Naive thymus-derived CD4-positive, alpha-beta T cell (primary cell): ENCODE measurements around the gene EFHD2. TPM values are rescaled to one million over a fixed set of nuclear protein-coding genes. Genes with fewer than 3 reads are reported as not detected.

Source experiments
- ATAC-seq: fragments of 150-1000 bp; cut with Tn5 transposase; 2 replicates; pipeline ENCODE4 v1.10.0; 2021; ENCODE audit warnings: mild to moderate bottlenecking, moderate library complexity
- CTCF ChIA-PET: fragments of 350-600 bp; sonication (Branson Sonifier 250); formaldehyde crosslinking; loops from one replicate; lab custom pipeline; 2021; ENCODE audit warnings: antibody characterized with exemption; lab: Charles Lee
- POLR2A ChIA-PET: fragments of 350-600 bp; sonication (Branson Sonifier 250); formaldehyde crosslinking; loops from one replicate; lab custom pipeline; 2021; ENCODE audit warnings: antibody characterized with exemption, inconsistent platforms; lab: Charles Lee
- DNase-seq, 9 donors: peaks; one replicate each; pipeline versions ENCODE4 v3.0.0 to v3.0.0-alpha.2; 2020 to 2022; ENCODE audit warnings: mixed read lengths in 1 of 9
- H3K27ac ChIP-seq: one replicate; pipeline ENCODE4 v1.7.0; 2013; ENCODE audit warnings: mild to moderate bottlenecking, low read depth, low read length, moderate library complexity
- H3K27me3 ChIP-seq, 2 donors: one replicate each; pipeline ENCODE4 v1.7.0; 2013; ENCODE audit warnings: low read length in 2 of 2, mild to moderate bottlenecking in 2 of 2, moderate library complexity in 2 of 2; ENCODE audit not compliant: control insufficient read depth in 2 of 2, insufficient read depth in 2 of 2
- H3K36me3 ChIP-seq, 3 experiments: 1 replicate in 2 of 3; 2 replicates in 1 of 3; pipeline ENCODE4 v1.7.0; 2013; ENCODE audit warnings: low read length in 3 of 3, mild to moderate bottlenecking in 3 of 3, moderate library complexity in 1 of 3; ENCODE audit not compliant: insufficient read depth in 3 of 3, control insufficient read depth in 2 of 3
- H3K4me1 ChIP-seq, 2 donors: one replicate each; pipeline ENCODE4 v1.7.0; 2013; ENCODE audit warnings: low read length in 2 of 2, mild to moderate bottlenecking in 2 of 2, moderate library complexity in 1 of 2; ENCODE audit not compliant: control insufficient read depth in 2 of 2, insufficient read depth in 2 of 2
- H3K4me3 ChIP-seq: 2 replicates; pipeline ENCODE4 v1.7.0; 2013; ENCODE audit warnings: mild to moderate bottlenecking, low read length
- H3K9me3 ChIP-seq, 3 experiments: 1 replicate in 2 of 3; 2 replicates in 1 of 3; pipeline ENCODE4 v1.7.0; 2013; ENCODE audit warnings: low read length in 3 of 3; ENCODE audit not compliant: control insufficient read depth in 2 of 3
- H3K27ac Mint-ChIP-seq, 9 donors: one replicate each; pipeline ENCODE4 v1.8.0; 2020 to 2022; ENCODE audit warnings: mixed read lengths in 9 of 9, mild to moderate bottlenecking in 8 of 9, moderate library complexity in 5 of 9, inconsistent platforms in 2 of 9
- H3K27me3 Mint-ChIP-seq, 5 donors: one replicate each; pipeline ENCODE4 v1.8.0; 2021 to 2022; ENCODE audit warnings: mixed read lengths in 5 of 5, mild to moderate bottlenecking in 1 of 5
- H3K36me3 Mint-ChIP-seq, 5 donors: one replicate each; pipeline ENCODE4 v1.8.0; 2020 to 2022; ENCODE audit warnings: mixed read lengths in 5 of 5, mild to moderate bottlenecking in 3 of 5, inconsistent platforms in 1 of 5
- H3K4me1 Mint-ChIP-seq, 7 donors: one replicate each; pipeline ENCODE4 v1.8.0; 2020 to 2022; ENCODE audit warnings: mixed read lengths in 7 of 7, mild to moderate bottlenecking in 3 of 7, inconsistent platforms in 1 of 7
- H3K4me3 Mint-ChIP-seq, 10 donors: one replicate each; pipeline ENCODE4 v1.8.0; 2020 to 2022; ENCODE audit warnings: mild to moderate bottlenecking in 10 of 10, mixed read lengths in 10 of 10, moderate library complexity in 6 of 10, inconsistent platforms in 2 of 10
- H3K9me3 Mint-ChIP-seq, 11 donors: one replicate each; pipeline ENCODE4 v1.8.0; 2020 to 2022; ENCODE audit warnings: mixed read lengths in 11 of 11, mild to moderate bottlenecking in 4 of 11, inconsistent platforms in 1 of 11, moderate library complexity in 1 of 11
- intact Hi-C, 2 donors: fragments of 100-400 bp; cut with micrococcal nuclease; formaldehyde crosslinking; loops; one replicate each; pipeline ENCODE4 v1.15.1; 2023
- polyA plus RNA-seq, 2 donors: library from polyadenylated mRNA; unstranded; fragments of 300-500 nt; fragmentation: Illumina TruSeq; gene quantifications; one replicate each; pipeline ENCODE4 v1.2.3, GENCODE V29; 2021
- total RNA-seq, 6 experiments: library from RNA in 5 of 6; stranded (reverse) in 5 of 6; gene quantifications; 1 replicate in 5 of 6; 2 replicates in 1 of 6; pipeline ENCODE4 v1.2.3 and lab custom pipeline; 2021 to 2026

EFHD2 gene
- total and polyA plus RNA-seq, 7 experiments from 2014 or later, result 21.0 to 258 (median 32.0) TPM

- Mint-ChIP-seq H3K36me3 (peaks cover 0 to 5% (median 4%) of the 10 kb centered on the region in 5 donors), H3K4me1 (peaks cover 0 to 13% (median 0%) of the 10 kb centered on the region in 7 donors), H3K4me3 (no peak overlapping the region), H3K27ac (no peak overlapping the region), H3K9me3 (peaks cover 0 to 15% (median 4%) of the 10 kb centered on the region in 11 donors), H3K27me3 (peaks cover 0 to 5% (median 0%) of the 10 kb centered on the region in 5 donors)
- no peak for ATAC-seq
- no peak overlapping the region for H3K27ac ChIP-seq
- ChIA-PET CTCF (no interaction called here), POLR2A (no interaction called here)
- intact Hi-C loops, result no loop called here
- H3K9me3 ChIP-seq, result no peaks in the 10 kb centered on the region
- H3K4me3 ChIP-seq, result no peak overlapping the region
- DNase-seq, result no peak
- H3K27me3 ChIP-seq, result no peaks in the 10 kb centered on the region
- H3K4me1 ChIP-seq, result no peaks in the 10 kb centered on the region
- H3K36me3 ChIP-seq, result no peaks in the 10 kb centered on the region
These were observed 12.5 kb upstream of the EFHD2 start for GRCh38 chr1:15397236-15397635.

GRCh38 chr1:15399710-15400109 is 10.0 kb upstream of the EFHD2 start:
- Histone ChIP-seq H3K4me3 (no peak overlapping the region), H3K9me3 (no peaks in the 10 kb centered on the region), H3K27ac (no peak overlapping the region), H3K4me1 (peaks cover 0 to under 1% of the 10 kb centered on the region in 2 donors), H3K36me3 (no peaks in the 10 kb centered on the region), H3K27me3 (no peaks in the 10 kb centered on the region)
- ChIA-PET CTCF (no interaction called here), POLR2A (no interaction called here)
- intact Hi-C loops, result no loop called here
- no peak overlapping the region for H3K27ac Mint-ChIP-seq
- H3K4me1 Mint-ChIP-seq, result peaks cover 0 to 13% (median 0%) of the 10 kb centered on the region in 7 donors
- H3K9me3 Mint-ChIP-seq, result peaks cover 0 to 15% (median 4%) of the 10 kb centered on the region in 11 donors
- peaks cover 0 to 7% (median 0%) of the 10 kb centered on the region in 5 donors for H3K27me3 Mint-ChIP-seq
- peaks cover 0 to 5% (median 4%) of the 10 kb centered on the region in 5 donors for H3K36me3 Mint-ChIP-seq
- no peak for ATAC-seq
- no peak overlapping the region for H3K4me3 Mint-ChIP-seq
- DNase-seq, result no peak

- Histone ChIP-seq H3K27me3 (no peaks in the 10 kb centered on the region), H3K36me3 (no peaks in the 10 kb centered on the region), H3K9me3 (no peaks in the 10 kb centered on the region), H3K4me3 (no peak overlapping the region), H3K27ac (no peak overlapping the region), H3K4me1 (peaks cover 0 to 9% of the 10 kb centered on the region in 2 donors)
- ChIA-PET POLR2A (interaction anchor here (0.9 kb wide), 1 partner anchor 10 kb away, joined by 3 read pairs; no protein-coding TSS in a partner anchor), CTCF (no interaction called here)
- intact Hi-C loops, result no loop called here
- Mint-ChIP-seq H3K4me1 (peaks cover 0 to 16% (median 0%) of the 10 kb centered on the region in 7 donors), H3K36me3 (peaks cover 0 to 5% (median 4%) of the 10 kb centered on the region in 5 donors), H3K27ac (no peak overlapping the region), H3K9me3 (peaks cover 0 to 15% (median 4%) of the 10 kb centered on the region in 11 donors), H3K4me3 (no peak overlapping the region), H3K27me3 (peaks cover 0 to 11% (median 0%) of the 10 kb centered on the region in 5 donors)
- DNase-seq (no peak), ATAC-seq (no peak)
These were observed 9.1 kb upstream of the EFHD2 start for GRCh38 chr1:15400627-15401026.

- CTCF ChIA-PET, result no interaction called here
- no peak for ATAC-seq
- intact Hi-C loops, result no loop called here
These were observed 8.2 kb upstream of the EFHD2 start for GRCh38 chr1:15401391-15402055.

GRCh38 chr1:15402809-15403450 is 6.8 kb upstream of the EFHD2 start:
- H3K4me3 ChIP-seq, result no peak overlapping the region
- H3K4me1 Mint-ChIP-seq, result peaks cover 0 to 25% (median 0%) of the 10 kb centered on the region in 7 donors
- ChIA-PET POLR2A (no interaction called here), CTCF (no interaction called here)
- H3K9me3 Mint-ChIP-seq, result peaks cover 0 to 15% (median 4%) of the 10 kb centered on the region in 11 donors
- ATAC-seq (no peak), DNase-seq (no peak)
- no peaks in the 10 kb centered on the region for H3K36me3 ChIP-seq
- no peak overlapping the region for H3K27ac ChIP-seq
- no peaks in the 10 kb centered on the region for H3K27me3 ChIP-seq
- no peak overlapping the region for H3K4me3 Mint-ChIP-seq
- H3K27me3 Mint-ChIP-seq, result peaks cover 0 to 30% (median 0%) of the 10 kb centered on the region in 5 donors
- no peak overlapping the region for H3K27ac Mint-ChIP-seq
- H3K36me3 Mint-ChIP-seq, result peaks cover 0 to 5% (median 4%) of the 10 kb centered on the region in 5 donors
- H3K9me3 ChIP-seq, result no peaks in the 10 kb centered on the region
- peaks cover 0 to 28% of the 10 kb centered on the region in 2 donors for H3K4me1 ChIP-seq
- intact Hi-C loops, result no loop called here

More at GRCh38 chr1:15401391-15402055, 8.2 kb upstream of the EFHD2 start:
- Histone ChIP-seq H3K27me3 (no peaks in the 10 kb centered on the region), H3K4me3 (no peak overlapping the region), H3K27ac (no peak overlapping the region), H3K36me3 (no peaks in the 10 kb centered on the region), H3K4me1 (peaks cover 0 to 14% of the 10 kb centered on the region in 2 donors), H3K9me3 (no peaks in the 10 kb centered on the region)
- H3K36me3 Mint-ChIP-seq, result peaks cover 0 to 5% (median 4%) of the 10 kb centered on the region in 5 donors
- peaks cover 0 to 15% (median 4%) of the 10 kb centered on the region in 11 donors for H3K9me3 Mint-ChIP-seq
- H3K4me3 Mint-ChIP-seq, result no peak overlapping the region
- H3K27ac Mint-ChIP-seq, result no peak overlapping the region
- DNase-seq, result no peak
- peaks cover 0 to 16% (median 0%) of the 10 kb centered on the region in 7 donors for H3K4me1 Mint-ChIP-seq
- POLR2A ChIA-PET, result interaction anchor here (0.9 kb wide), 1 partner anchor 9 kb away, joined by 3 read pairs; no protein-coding TSS in a partner anchor
- H3K27me3 Mint-ChIP-seq, result peaks cover 0 to 16% (median 0%) of the 10 kb centered on the region in 5 donors

GRCh38 chr1:15403962-15404580 is 5.6 kb upstream of the EFHD2 start:
- H3K27ac Mint-ChIP-seq, result no peak overlapping the region
- POLR2A ChIA-PET, result no interaction called here
- H3K36me3 Mint-ChIP-seq, result peaks cover 0 to 2% (median 0%) of the 10 kb centered on the region in 5 donors
- Histone ChIP-seq H3K27ac (no peak overlapping the region), H3K36me3 (no peaks in the 10 kb centered on the region), H3K4me1 (peaks cover 3 to 38% of the 10 kb centered on the region in 2 donors), H3K4me3 (no peak overlapping the region), H3K9me3 (no peaks in the 10 kb centered on the region), H3K27me3 (no peaks in the 10 kb centered on the region)
- ATAC-seq (no peak), DNase-seq (no peak)
- H3K9me3 Mint-ChIP-seq, result peaks cover 0 to 12% (median 4%) of the 10 kb centered on the region in 11 donors
- H3K4me1 Mint-ChIP-seq, result peaks cover 1 to 31% (median 2%) of the 10 kb centered on the region in 7 donors
- no peak overlapping the region for H3K4me3 Mint-ChIP-seq
- intact Hi-C loops, result no loop called here
- CTCF ChIA-PET, result no interaction called here
- H3K27me3 Mint-ChIP-seq, result peaks cover 0 to 37% (median 0%) of the 10 kb centered on the region in 5 donors
